ENCODE data around the gene PREP. TPM values are rescaled to one million over a fixed set of nuclear protein-coding genes. Genes with fewer than 3 reads are reported as not detected.

PREP gene
- 27.2 and 27.6 TPM in 2 replicates for total RNA-seq
- 27.3 and 30.3 TPM in 2 replicates for polyA plus RNA-seq

GRCh38 chr6:105402939-105403935, at the start of gene PREP:
Gene PREP (minus strand): TSS chr6:105403082. CDS start chr6:105402891, 191 bp downstream.
- no peaks in the 10 kb centered on the region for H3K9me3 ChIP-seq (ENCODE audit: low read depth)
- H3K36me3 ChIP-seq (replicated peaks; ENCODE audit: insufficient read depth, low read depth) = no peaks in the 10 kb centered on the region
- H3K9me2 ChIP-seq (replicated peaks; ENCODE audit: insufficient read depth) = no peaks in the 10 kb centered on the region
- no peaks in the 10 kb centered on the region for H3K27me3 ChIP-seq
- TF ChIP-seq, protein P1, sequence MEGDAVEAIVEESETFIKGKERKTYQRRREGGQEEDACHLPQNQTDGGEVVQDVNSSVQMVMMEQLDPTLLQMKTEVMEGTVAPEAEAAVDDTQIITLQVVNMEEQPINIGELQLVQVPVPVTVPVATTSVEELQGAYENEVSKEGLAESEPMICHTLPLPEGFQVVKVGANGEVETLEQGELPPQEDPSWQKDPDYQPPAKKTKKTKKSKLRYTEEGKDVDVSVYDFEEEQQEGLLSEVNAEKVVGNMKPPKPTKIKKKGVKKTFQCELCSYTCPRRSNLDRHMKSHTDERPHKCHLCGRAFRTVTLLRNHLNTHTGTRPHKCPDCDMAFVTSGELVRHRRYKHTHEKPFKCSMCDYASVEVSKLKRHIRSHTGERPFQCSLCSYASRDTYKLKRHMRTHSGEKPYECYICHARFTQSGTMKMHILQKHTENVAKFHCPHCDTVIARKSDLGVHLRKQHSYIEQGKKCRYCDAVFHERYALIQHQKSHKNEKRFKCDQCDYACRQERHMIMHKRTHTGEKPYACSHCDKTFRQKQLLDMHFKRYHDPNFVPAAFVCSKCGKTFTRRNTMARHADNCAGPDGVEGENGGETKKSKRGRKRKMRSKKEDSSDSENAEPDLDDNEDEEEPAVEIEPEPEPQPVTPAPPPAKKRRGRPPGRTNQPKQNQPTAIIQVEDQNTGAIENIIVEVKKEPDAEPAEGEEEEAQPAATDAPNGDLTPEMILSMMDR (IDR thresholded peaks at IDR 0.05; ENCODE audit: poor library complexity) = peak; percentile 67
- TF ChIP-seq EZH2 (IDR thresholded peaks at IDR 0.05; ENCODE audit: borderline replicate concordance) (no peak), EZH2phosphoT487 (IDR thresholded peaks at IDR 0.05; ENCODE audit: low read depth, severe bottlenecking, unreplicated experiment) (no peak)
- peak within 1 kb of the TSS; percentile 96 for H3K4me3 ChIP-seq
- H3K4me2 ChIP-seq = peak within 1 kb of the TSS; percentile 90
- H2AFZ ChIP-seq = peak within 1 kb of the TSS; percentile 100
- H4K20me1 ChIP-seq (ENCODE audit: insufficient read depth, poor library complexity, severe bottlenecking) = peaks cover 22% of the 10 kb centered on the region
- H3K27ac ChIP-seq = peak within 1 kb of the TSS; percentile 95
- DNase-seq (ENCODE audit: low spot score) = peak; percentile 94
- 2% methylated on average over 62 of the region's 84 CpGs for WGBS (ENCODE audit: low lambda C conversion rate, missing lambda C conversion rate)
- peaks cover 13% of the 10 kb centered on the region for H3K4me1 ChIP-seq (ENCODE audit: insufficient read depth)
- H3K79me2 ChIP-seq = peaks cover 44% of the 10 kb centered on the region

- 90% methylated on average over 2 of the region's 2 CpGs for WGBS (ENCODE audit: low lambda C conversion rate, missing lambda C conversion rate)
- H3K9me2 ChIP-seq (replicated peaks; ENCODE audit: insufficient read depth) = no peaks in the 10 kb centered on the region
- no peaks in the 10 kb centered on the region for H3K36me3 ChIP-seq (replicated peaks; ENCODE audit: insufficient read depth, low read depth)
- no peak overlapping the region for H3K4me3 ChIP-seq
- no peaks in the 10 kb centered on the region for H3K9me3 ChIP-seq (ENCODE audit: low read depth)
- H3K79me2 ChIP-seq = no peaks in the 10 kb centered on the region
- DNase-seq (ENCODE audit: low spot score) = no peak
- no peaks in the 10 kb centered on the region for H4K20me1 ChIP-seq (ENCODE audit: insufficient read depth, poor library complexity, severe bottlenecking)
- H3K27me3 ChIP-seq = no peaks in the 10 kb centered on the region
- H2AFZ ChIP-seq = no peak overlapping the region
- H3K4me2 ChIP-seq = no peak overlapping the region
- no peak overlapping the region for H3K27ac ChIP-seq
- no peaks in the 10 kb centered on the region for H3K4me1 ChIP-seq (ENCODE audit: insufficient read depth)
- TF ChIP-seq, protein P1 (IDR thresholded peaks at IDR 0.05; ENCODE audit: poor library complexity) = no peak
- TF ChIP-seq EZH2phosphoT487 (IDR thresholded peaks at IDR 0.05; ENCODE audit: low read depth, severe bottlenecking, unreplicated experiment) (no peak), EZH2 (IDR thresholded peaks at IDR 0.05; ENCODE audit: borderline replicate concordance) (no peak)
Observed at GRCh38 chr6:105452376-105452775, 49.5 kb upstream of the PREP start.

DNA sequence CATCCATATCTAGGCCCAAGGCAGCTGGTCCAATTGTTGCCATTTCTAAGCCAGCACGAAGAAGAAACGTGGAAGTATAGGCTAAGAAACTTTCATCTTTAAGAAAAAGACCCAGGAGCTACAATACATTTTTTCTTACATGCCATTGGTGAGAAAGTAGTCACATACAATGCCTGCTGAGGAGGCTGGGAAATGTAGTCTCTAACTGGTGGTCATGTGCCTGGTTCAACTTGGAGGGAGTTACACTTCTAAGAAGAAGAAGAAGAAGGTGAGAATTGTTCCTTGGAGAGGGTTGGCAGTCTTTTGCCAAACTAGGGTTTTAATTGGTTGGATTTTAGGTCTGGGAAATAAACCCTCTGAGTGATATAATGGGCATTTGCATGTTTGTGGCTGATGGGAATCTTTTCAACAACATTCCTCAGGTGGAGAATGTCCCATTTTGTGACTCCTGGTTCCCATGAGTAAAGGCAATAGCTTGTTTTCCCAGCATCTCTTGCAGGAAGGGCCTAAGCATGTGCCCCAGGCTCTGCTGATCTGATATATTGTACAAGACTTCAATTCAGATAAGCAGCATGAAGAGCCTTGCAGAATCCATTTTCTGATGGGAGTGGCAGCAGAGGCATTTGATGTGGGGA, 47.0 kb upstream of the PREP start:
- H2AFZ ChIP-seq = no peak overlapping the region
- no peaks in the 10 kb centered on the region for H4K20me1 ChIP-seq (ENCODE audit: insufficient read depth, poor library complexity, severe bottlenecking)
- no peaks in the 10 kb centered on the region for H3K27me3 ChIP-seq
- TF ChIP-seq, protein P1 (IDR thresholded peaks at IDR 0.05; ENCODE audit: poor library complexity) = no peak
- TF ChIP-seq EZH2phosphoT487 (IDR thresholded peaks at IDR 0.05; ENCODE audit: low read depth, severe bottlenecking, unreplicated experiment) = no peak
- no peak for TF ChIP-seq EZH2 (IDR thresholded peaks at IDR 0.05; ENCODE audit: borderline replicate concordance)
- H3K36me3 ChIP-seq (replicated peaks; ENCODE audit: insufficient read depth, low read depth) = no peaks in the 10 kb centered on the region
- DNase-seq (ENCODE audit: low spot score) = no peak
- no peak overlapping the region for H3K4me2 ChIP-seq
- WGBS (ENCODE audit: low lambda C conversion rate, missing lambda C conversion rate) = 83% methylated on average over 2 of the region's 2 CpGs
- no peak overlapping the region for H3K4me3 ChIP-seq
- H3K9me2 ChIP-seq (replicated peaks; ENCODE audit: insufficient read depth) = no peaks in the 10 kb centered on the region
- H3K79me2 ChIP-seq = no peaks in the 10 kb centered on the region
- no peaks in the 10 kb centered on the region for H3K4me1 ChIP-seq (ENCODE audit: insufficient read depth)
- H3K27ac ChIP-seq = no peak overlapping the region
- H3K9me3 ChIP-seq (ENCODE audit: low read depth) = no peaks in the 10 kb centered on the region
